Ovary (tissue), 3 donors: ENCODE results near the gene SORCS2.

Experiments used
- EP300 ChIP-seq: sonication (generic); formaldehyde crosslinking; IDR thresholded peaks from one replicate; pipeline ENCODE4 v1.6.1; 2017; ENCODE audit warnings: antibody characterized with exemption
- POLR2A ChIP-seq: fragments of 450-650 bp; IDR thresholded peaks from one replicate; pipeline ENCODE4 v1.6.1; 2017; ENCODE audit warnings: antibody characterized with exemption, mild to moderate bottlenecking, moderate library complexity
- TF ChIP-seq, protein P1 (sequence below), 3 donors: fragments of 450-650 bp in 2 of 3; fragments of 200-600 bp in 1 of 3; IDR thresholded peaks; one replicate each; pipeline versions ENCODE4 v1.5.1 to v1.8.0; 2016 to 2022; ENCODE audit warnings: antibody characterized with exemption in 3 of 3, mild to moderate bottlenecking in 1 of 3
- donor health status: DM: no; HTN: no; CAD: no.

- no peak for TF ChIP-seq EP300
- TF ChIP-seq, protein P1, sequence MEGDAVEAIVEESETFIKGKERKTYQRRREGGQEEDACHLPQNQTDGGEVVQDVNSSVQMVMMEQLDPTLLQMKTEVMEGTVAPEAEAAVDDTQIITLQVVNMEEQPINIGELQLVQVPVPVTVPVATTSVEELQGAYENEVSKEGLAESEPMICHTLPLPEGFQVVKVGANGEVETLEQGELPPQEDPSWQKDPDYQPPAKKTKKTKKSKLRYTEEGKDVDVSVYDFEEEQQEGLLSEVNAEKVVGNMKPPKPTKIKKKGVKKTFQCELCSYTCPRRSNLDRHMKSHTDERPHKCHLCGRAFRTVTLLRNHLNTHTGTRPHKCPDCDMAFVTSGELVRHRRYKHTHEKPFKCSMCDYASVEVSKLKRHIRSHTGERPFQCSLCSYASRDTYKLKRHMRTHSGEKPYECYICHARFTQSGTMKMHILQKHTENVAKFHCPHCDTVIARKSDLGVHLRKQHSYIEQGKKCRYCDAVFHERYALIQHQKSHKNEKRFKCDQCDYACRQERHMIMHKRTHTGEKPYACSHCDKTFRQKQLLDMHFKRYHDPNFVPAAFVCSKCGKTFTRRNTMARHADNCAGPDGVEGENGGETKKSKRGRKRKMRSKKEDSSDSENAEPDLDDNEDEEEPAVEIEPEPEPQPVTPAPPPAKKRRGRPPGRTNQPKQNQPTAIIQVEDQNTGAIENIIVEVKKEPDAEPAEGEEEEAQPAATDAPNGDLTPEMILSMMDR (IDR thresholded peaks at IDR 0.05), result no peak
- TF ChIP-seq POLR2A, result no peak
Measured at GRCh38 chr4:7463566-7464258, 271.4 kb downstream of the SORCS2 start.
